ENCODE results near the gene TTLL11.

TTLL11 gene

DNA sequence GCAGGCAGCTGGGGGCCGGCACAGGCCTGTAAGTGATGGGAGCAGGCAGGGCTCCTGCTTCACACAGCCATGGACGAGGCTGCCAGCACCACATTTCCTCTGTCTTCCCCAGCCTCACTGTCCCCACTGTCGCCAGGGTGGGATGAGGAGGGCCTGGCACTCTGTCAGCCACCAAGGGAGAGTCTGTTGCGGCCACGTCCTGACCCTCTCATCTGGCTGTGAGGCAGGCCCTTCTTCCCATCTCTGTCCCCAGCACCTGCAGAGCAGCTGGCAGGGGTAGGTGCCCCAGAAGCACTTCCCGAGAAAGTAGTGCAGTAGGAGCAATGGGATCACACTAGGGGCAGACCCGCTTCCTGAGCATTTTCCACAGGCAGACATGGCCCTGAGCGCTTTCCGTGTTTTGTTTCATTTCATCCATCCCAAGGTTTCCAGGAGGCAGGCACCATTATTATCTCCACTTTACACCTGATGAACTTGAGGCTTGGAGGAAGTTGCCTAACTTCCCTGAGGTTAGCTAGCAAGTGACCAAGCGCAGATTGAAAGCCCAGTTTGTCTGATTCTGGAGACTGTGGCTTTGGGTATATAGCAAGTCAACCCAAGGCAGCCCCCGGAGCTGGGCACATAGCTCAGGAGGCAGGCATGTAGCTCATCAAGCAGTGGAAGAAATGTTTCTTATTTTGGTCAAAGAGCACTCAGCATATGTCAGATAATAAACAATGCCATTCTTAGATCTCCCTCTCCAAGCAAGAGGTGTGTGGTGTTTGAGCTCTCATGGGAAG lies 239.3 kb downstream of the TTLL11 start:
- DNase-seq (ENCODE audit: low read depth), result no peak

DNA sequence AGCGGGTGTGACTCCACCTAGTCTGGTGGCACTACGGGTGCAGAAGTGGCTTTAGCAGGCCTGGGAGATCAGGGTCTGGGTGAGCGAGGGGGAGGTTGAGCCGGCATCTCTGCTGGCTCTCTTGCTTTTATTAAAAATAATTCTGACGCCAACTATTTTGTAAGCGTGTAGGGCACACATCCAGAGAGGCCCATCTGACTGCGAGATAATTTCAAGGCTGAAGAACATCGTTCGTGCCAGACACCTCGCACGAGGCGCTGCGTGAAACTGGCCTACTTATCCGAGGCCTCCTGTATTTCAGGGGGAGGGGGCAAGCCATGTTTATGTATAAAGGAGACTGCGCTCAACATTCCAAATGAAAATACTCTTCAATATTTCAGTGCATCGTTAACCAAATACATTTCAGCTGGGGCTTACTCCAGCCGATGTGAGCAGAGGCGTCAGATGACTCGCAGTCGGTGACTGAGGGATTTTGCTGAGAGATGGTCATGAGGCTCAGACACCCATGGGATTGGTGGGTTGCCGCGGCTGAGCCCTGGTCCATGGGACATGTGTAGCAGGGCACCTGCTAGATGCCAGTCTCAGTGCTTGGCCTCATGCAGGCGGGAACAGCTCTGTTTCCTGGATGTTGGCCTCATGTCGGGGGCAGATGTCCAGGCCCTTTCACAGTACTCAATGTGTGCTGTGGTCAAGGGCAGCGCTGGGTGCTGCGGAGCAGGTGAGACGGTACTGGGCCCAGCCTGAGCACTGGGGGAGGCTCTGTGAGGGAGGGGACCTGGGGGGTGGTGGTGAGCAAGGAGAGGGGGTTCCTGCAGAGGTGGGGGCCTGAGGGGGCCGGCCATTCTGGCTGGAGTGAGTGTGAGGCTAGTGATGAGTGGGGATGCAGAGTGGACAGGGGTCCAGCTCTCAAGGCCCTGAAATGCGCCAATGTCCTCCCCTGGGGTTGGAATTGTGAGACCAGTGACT lies 240.2 kb downstream of the TTLL11 start:
- DNase-seq (ENCODE audit: low read depth), result no peak

DNA sequence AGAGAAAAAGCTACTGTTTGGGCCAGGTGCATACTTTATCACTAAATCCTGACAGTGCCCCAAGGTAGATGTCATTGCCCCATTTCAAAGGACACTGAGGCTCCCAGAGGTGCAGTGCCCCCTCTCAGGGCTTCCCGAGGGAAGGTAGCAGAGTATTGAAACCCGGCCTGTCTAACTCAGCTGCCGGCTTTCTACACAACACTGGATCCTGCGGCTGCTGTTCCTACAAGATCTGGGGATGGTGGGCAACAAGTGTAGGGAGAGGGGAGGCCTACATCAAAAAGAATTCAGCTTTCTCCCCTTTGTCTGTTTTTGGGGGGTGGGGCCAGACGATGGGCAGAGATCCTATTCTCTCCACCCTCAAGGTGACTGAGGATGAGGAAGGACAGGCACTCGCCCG lies 240.9 kb downstream of the TTLL11 start:
- no peak for DNase-seq (ENCODE audit: low read depth)

DNA sequence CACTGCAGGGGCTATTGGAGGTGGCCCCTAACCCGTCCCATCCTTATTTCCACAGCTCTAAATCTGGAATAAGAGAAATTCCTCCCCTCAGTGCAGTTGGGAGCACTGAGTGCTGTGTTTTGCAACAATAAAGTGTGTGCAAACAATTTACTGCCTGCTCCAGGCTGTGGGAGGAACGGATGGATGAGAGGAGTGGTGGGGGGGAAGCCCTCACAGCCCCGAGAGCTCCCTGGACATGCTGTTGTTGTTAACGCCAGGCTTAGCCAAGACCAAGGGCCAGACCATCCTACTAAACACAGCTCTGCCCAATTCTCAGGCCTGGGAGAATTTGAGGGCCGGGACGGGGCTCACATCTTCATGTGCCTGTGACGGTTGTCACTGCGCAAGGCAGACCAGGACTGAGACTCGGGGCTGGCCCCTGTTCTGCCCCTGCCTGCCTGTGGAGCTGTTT lies 241.4 kb downstream of the TTLL11 start:
- DNase-seq (ENCODE audit: low read depth), result no peak

DNA sequence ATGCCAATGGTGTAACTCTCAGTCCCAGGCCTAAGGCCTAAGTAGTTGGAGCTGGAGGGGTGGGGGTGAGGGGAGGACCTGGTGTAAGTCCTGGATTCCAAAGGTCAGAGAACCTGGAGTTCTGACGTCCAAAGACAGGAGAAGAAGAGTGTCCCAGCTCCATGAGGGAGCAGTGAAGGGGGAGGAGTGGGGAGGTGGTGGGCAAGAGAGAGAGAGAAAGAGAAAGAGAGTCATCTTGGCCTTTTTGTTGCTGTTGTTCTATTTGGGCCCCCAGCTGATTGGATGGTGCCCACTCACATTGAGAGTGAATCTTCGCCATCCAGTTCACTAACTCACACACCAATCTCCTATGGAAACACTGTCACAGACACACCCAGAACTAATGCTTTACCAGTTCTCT lies 242.7 kb downstream of the TTLL11 start:
- no peak for DNase-seq (ENCODE audit: low read depth)

DNA sequence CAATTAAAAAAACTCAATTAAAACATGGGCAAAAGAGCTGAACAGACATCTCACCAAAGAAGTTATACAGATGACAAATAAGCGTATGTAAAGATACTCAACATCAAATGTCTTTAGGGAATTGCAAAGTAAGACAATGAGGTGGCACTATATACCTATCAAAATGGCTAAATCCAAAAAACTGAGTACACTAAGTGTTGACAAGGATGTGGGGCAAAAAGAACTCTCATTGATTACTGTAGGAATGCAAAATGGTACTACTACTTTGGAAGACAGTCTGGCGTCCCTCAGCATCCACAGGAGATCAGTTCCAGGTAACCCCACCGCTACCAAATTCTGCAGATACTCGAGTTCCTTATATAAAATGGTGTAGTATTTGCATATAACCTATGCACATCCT lies 243.6 kb downstream of the TTLL11 start:
- DNase-seq (ENCODE audit: low read depth), result no peak

DNA sequence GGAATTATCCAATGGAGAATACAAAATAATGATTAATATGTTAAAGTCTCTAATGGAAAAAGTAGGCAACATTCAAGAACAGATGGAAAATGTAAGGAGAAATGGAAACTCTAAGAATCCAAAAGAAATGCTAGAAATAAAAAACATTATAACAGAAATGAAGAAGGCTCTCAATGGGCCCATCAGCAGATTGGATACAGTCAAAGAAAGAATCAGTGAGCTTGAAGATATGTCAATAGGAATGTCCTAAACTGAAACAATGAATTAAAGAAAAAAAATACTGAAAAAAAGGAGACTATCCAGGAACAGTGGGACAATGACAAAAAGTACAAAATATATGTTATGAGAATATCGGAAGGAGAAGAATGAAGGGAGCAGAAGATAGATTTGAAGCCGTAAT lies 248.5 kb downstream of the TTLL11 start:
- no peak for DNase-seq (ENCODE audit: low read depth)

DNA sequence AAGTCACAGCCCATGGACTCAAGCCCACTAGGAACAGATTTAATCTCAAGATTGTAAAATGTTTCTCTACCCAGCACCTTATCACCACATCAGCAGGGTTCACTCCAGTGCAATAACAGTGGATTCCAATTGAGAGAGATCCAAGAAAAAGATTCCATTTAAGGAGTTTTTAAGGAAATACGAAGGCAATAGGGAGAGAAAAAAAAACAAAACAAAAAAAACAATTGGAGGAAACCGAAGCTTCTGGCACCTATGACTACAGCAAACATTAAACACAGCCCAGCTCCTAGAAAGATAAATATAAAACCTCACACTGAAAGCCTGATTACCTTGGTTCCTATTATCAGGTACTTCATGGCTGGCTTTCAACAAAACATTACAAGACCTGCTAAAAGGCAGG lies 249.0 kb downstream of the TTLL11 start:
- no peak for DNase-seq (ENCODE audit: low read depth)

DNA sequence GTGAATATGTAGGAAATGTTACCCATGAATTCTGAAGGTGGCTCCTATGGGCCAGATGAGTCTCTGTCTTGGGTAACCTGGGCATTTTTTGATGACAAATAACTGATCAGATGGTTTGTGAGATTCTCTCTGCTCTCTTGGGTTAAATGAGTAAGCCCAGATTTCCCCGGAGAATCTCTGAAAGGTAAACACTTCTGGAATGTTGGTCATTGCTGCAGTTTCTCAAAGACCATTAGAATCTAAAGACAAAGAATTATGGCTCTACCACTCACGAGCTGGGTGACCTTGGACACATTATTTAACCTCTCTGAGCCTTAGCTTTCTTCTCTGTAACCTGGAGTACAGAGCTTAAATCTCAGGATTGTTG lies 250.5 kb downstream of the TTLL11 start:
- DNase-seq (ENCODE audit: low read depth), result no peak

DNA sequence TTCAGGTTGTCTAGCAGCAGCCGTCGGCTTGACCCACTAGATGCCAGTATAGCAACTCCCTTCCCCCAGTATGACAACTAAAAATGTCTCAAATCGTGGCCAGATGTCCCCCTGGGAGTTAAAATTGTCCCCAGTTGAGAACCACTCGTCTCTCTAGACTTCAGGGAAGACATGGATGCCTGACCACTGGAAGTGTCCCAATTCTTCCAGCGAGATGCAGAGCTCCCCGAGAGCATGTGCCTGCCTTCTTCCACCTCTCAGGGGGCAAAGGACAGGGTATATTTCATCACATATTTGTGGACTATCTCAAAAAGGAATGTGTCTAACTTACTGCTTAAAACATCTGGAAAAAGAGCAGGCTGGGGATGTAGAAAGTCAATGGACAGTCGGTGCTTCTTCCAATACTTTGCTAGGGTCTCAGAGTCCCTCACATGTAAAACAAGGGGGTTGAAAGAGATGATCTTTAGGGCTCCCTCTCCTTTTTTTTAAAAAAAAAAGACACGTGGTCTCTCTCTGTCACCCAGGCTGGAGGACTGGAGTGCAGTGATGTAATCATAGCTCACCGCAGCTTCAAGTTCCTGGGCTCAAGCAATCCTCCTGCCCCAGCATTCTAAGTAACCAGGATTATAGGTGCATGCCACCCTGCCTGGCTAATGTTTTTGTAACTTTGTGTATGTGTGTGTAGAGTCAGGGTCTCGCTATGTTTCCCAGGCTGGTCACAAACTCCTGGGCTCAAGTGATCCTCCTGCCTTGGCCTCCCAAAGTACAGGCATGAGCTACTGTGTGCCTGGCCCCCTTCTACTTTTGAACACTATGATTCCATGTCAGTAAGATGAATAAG lies 251.1 kb downstream of the TTLL11 start:
- no peak for DNase-seq (ENCODE audit: low read depth)

DNA sequence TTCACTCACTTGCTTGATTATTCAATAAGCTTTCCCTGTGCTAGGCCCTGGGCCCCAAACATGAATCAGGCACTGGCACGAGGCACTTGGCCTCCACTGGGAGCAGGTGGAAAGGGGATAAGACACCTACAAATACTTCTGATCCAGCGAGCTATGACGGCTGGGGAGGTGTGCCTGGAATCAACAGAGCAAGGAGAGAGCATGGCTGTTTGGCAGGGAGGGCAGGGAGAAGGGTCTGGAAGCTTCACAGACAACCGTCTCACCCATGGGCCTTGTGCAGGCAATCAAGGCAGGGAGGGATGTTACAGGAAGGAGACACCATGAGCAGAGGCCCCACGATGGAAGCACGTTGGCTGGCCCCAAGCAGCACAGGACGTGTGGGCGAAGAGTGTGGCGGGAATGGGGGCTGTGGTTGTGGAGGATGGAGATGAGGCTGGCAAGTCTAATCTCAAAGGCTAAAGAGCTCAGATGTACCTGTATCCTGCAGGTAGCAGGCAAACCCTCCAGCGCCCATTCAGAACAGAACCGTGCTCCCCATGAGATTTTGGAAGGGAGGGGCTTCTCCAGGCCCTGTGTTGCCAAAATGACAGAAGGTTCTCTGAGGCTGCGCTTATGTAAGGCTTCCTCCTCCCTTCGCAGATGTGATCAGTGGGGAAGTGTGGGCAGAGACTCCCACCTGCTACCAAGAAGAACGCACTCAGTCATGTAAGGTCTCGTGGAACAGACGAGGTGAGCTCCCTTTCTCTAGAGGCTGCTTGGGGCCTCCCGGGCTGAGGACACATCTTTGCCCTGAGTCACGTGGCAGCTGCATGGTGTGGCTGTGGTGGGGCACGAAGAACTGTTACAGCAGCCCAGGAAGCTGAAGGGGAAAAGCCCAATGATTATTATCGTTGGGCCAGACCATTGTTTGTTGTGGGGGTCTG lies 252.0 kb downstream of the TTLL11 start:
- DNase-seq (ENCODE audit: low read depth), result no peak

DNA sequence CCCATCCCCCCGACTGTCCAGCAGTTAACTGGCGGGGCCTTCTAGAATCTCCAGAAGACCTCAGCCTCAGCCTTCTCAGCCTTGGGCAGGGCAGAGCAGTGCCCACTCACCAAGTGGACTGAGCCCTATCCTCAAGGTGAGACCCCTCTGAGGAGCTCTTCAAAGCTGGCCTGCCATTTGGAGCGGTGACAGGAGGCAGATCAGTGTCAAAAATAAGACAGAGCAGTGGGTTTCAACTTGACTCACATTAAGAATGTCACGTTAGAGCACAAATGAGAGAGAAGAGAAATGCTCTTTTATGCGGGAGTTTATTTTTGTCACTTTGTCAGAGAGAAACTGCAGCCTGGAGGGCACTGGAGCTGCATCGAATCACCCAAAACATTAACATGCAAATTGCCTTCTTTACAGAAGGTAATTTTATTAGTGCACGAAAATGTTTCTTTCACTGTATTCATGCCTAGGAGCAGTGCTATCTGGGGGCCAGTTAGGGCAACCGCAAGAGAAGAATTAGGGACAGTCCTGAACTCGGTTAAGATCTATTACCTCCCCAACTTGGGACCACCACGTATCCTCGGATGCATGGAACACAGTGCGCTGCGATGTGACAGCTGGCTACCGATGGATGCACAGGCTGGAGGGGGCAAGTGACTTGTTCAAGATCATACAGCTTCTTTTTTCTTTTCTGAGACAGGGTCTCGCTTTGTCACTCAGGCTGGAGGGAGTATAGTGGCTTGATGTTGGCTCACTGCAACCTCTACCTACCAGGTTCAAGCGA lies 253.2 kb downstream of the TTLL11 start:
- DNase-seq (ENCODE audit: low read depth), result no peak

DNA sequence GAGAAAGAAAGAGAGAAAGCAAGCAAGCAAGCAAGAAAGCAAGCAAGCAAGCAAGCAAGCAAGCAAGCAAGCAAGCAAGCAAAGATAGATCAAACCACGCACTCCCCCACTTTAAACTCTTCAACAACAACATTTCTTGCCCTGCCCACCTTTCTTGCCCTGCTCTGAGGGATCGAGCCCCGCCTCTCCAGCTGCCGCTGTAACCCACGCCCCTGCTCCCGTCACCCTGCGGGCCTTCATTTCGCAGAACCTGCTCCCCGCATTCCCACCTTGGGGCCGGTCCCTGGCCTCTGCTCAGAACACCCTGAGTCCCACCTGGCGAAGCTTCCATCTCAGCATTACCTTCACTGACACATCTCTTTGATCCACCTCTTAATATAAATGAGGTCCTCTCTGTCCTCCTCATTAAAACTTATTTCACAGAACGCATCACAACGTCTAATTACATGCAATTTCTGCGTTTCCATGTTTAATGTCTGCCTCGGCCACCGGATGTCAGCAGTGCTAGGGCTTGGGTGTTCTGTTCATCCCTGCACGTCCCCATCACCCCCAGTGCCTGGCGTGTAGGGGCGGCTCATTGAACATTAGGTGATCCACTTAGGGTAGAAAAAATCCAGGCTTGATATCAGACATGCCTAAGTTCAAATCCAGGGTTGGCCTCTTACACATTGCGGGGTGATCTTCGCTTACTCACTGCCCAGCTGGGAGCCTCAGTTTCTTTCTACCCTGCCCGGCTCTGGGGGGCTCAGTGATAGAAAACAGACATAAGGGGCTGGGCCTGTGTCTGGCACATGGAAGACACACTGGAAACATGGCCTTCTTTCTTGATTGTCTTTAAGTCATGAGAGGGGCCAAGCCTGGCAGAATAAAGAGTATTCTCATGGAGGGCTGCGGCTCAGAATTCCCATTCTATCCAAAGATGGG lies 254.1 kb downstream of the TTLL11 start:
- DNase-seq (ENCODE audit: low read depth), result no peak

DNA sequence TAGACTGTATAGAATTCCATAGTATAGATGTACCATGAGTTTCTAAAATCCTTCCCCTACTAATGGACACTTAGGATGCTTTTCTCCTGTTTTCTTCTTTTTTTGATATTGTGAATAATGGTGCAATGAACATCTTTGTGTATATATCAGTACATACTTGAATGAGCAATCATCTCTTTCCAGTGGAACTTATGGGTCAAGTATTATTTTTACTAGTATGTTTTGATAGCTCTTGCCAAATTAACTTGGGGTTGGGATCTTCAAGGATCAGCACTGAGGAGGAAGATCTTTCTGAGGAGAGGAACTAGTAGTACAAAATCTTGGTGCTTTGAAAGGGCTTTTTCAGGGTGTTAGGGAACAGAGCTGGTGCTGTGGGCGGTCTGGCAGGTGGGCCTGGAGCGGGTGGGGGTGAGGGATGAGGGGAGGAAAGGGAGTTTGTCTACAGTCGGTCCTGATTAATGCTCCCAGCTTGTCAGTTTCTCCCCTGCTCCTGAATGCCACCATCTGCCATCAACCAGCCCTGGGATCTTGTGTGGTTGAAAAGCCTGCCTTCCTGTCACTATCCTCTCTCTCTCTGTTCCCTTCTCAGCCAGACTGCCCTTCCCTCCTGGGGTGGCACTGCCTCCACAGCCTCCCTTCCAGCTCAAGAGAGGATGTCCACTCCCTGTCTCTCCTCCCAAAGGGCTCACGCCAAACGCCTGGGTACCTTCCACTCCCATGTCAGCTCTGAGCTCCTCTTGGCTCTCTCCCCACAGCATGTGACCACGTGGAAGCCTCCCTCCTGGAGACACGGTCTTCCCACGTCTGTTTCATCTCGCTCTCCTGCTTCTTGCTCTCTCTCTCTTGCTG lies 255.8 kb downstream of the TTLL11 start:
- no peak for DNase-seq (ENCODE audit: low read depth)

DNA sequence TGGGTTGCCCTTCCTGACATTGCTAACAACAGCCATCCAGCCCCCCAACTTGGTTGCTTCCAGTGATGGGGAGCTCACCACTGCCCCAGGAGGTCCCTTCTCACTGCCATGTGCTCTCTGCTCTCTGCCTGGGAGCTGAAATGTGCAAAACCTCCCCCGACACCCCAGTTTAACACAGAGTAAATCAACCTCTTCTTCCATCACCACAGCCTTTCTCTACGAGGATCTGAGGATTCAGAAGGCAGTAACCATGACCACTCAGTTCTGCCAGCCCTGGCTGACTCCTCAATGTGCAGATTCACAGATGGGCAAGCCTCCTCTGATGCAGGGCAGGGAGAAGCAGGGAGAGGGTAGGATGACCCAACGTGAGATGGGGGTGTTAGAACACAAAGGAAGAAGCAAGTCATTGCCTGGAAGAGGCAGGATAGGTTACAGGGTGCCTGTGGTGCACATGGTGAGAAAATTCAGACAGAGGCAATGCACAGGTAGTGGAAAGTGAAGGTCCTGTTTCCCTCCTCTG lies 256.7 kb downstream of the TTLL11 start:
- DNase-seq (ENCODE audit: low read depth), result no peak

DNA sequence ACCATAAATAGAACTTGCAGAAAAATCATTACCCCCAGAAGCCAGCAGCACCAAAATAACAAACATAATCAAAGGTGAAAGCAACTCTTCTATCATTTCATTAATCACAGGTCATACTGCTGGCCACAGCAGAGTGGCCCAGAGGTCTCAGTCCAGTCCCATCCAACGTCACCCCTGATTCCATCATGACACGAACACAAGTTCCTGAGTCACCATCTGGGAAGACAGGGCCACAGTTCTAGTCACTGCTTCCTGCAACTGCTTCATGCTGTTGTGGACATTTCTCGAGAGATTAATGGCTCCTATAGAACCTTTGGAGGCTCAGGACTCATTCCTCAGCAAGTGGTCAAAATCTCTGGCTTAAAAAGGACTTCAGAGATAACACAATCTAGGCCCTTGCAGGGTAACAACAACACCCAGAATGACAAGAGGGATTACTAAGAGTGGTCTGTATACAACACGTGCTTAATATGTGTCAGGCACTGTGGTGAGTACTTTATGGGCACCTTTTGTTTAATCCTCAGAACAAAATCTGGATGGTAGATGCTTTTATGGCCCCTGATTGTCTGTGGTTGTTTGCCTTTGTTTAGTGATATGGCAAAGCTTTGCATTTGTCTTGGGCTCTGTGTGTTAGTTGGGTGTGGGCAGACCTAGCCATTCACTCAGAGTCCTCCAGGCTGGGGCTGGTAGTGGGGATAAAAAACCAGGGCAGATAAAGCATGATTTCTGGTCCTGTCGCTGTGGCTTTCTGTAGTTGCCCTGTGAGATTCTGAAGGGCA lies 257.3 kb downstream of the TTLL11 start:
- no peak for DNase-seq (ENCODE audit: low read depth)

DNA sequence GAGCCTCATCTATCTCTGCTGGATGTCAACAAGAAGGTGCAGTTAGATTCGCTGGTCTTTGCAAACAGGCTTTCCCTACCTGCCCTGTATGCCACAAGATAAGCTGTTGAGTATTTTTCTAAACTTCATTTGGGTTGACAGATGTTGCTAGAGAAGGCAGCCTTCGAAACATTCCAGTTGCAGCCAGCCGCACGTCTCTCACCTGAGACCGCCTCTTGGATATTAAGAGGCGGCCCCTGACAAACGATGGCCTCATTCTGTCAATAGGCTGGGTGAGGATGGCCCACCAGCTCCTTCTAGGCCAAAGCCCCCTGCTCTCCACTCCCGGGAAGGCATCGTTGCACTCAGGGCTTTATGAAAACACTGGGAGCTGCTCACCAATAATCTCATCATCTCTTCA lies 260.0 kb downstream of the TTLL11 start:
- DNase-seq (ENCODE audit: low read depth), result no peak

All from stimulated activated CD8-positive, alpha-beta memory T cell treated with anti-CD3 and anti-CD28 coated beads, Interleukin-4, amount 100 ng/mL, for 24 hours (primary cell).